Transverse colon (tissue), 4 donors: ENCODE results near the gene LAMC2. TPM values are rescaled to one million over a fixed set of nuclear protein-coding genes. Genes with fewer than 3 reads are reported as not detected.
"Not testable (repeated sequence)": the region's sequence is repeated elsewhere in the genome, so short reads cannot be mapped to it uniquely, and the experiment has no call there.

Experiments
- DNase-seq: peaks from one replicate; pipeline ENCODE4 v3.0.0-alpha.2; 2019
- H3K27ac ChIP-seq, 4 donors: fragments of 200-600 bp; sonication (generic); 2 replicates each; pipeline ENCODE4 v1.5.1; 2016 to 2018; ENCODE audit warnings: inconsistent platforms in 4 of 4
- H3K27me3 ChIP-seq: fragments of 200-600 bp; sonication (generic); 2 replicates; pipeline ENCODE4 v1.5.1; 2017; ENCODE audit warnings: inconsistent platforms
- H3K36me3 ChIP-seq, 4 donors: fragments of 200-600 bp; sonication (generic); 2 replicates each; pipeline ENCODE4 v1.5.1; 2017 to 2019; ENCODE audit warnings: inconsistent platforms in 4 of 4
- H3K4me1 ChIP-seq, 4 donors: fragments of 200-600 bp; sonication (generic); 2 replicates each; pipeline ENCODE4 v1.5.1; 2017 to 2020; ENCODE audit warnings: inconsistent platforms in 4 of 4
- H3K4me3 ChIP-seq, 4 donors: fragments of 200-600 bp; sonication (generic); 1 replicate in 1 of 4; 2 replicates in 3 of 4; pipeline versions ENCODE4 v1.5.1 to v1.6.1; 2017 to 2019; ENCODE audit warnings: inconsistent platforms in 4 of 4
- H3K9me3 ChIP-seq, 2 donors: fragments of 200-600 bp; sonication (generic); 2 replicates each; pipeline ENCODE4 v1.5.1; 2017 to 2019; ENCODE audit warnings: inconsistent platforms in 2 of 2
- CTCF ChIP-seq, 5 experiments: fragments of 200-600 bp in 3 of 5; fragments of 450-650 bp in 2 of 5; sonication (generic) in 3 of 5; IDR thresholded peaks; 1 replicate in 2 of 5; 2 replicates in 3 of 5; pipeline ENCODE4 v1.5.1; 2016 to 2017; ENCODE audit warnings: antibody characterized with exemption in 5 of 5, inconsistent platforms in 3 of 5, mild to moderate bottlenecking in 2 of 5, moderate library complexity in 1 of 5
- EP300 ChIP-seq: sonication (generic); formaldehyde crosslinking; IDR thresholded peaks from one replicate; pipeline ENCODE4 v1.6.1; 2017; ENCODE audit warnings: antibody characterized with exemption, low read depth
- POLR2A ChIP-seq: fragments of 450-650 bp; IDR thresholded peaks from one replicate; pipeline ENCODE4 v1.6.1; 2016; ENCODE audit warnings: antibody characterized with exemption, mild to moderate bottlenecking, moderate library complexity
- POLR2AphosphoS5 ChIP-seq, 3 donors: sonication (generic); formaldehyde crosslinking; IDR thresholded peaks; one replicate each; pipeline ENCODE4 v1.6.1; 2016; ENCODE audit warnings: antibody characterized with exemption in 3 of 3
- WGBS, 2 donors: methylation state at CpG; one replicate each; pipeline ENCODE4 v1.1.5; 2018; ENCODE audit warnings: low coverage in 1 of 2; 5-methylcytosine and 5-hydroxymethylcytosine counted together
- in situ Hi-C, 4 donors: fragments of 200-750 bp; cut with MboI; loops; one replicate each; pipeline versions ENCODE4 v1.15.0 to v1.15.1; 2017; ENCODE audit warnings: low sequenced_read_pairs in 3 of 4, low pct_ligation_motif_present in 1 of 4, low pct_unique_long_range_greater_than_20kb in 1 of 4
- intact Hi-C: fragments of 100-400 bp; cut with DNase I; formaldehyde crosslinking; loops from one replicate; pipeline ENCODE4 v1.15.1; 2023; ENCODE audit warnings: low total_unique reads
- total RNA-seq, 4 donors: library from RNA; depleted of rRNA; stranded (reverse); fragments of >200 nt; gene quantifications; one replicate each; pipeline ENCODE4 v1.1.0, GENCODE V29; 2016

LAMC2 gene
- total RNA-seq, 4 donors from 2014 or later = 9.7 to 25.9 (median 16.1) TPM

GRCh38 chr1:183273300-183273699 lies 87.2 kb downstream of the LAMC2 start:
- no peak overlapping the region for H3K4me3 ChIP-seq
- DNase-seq = no peak
- no peaks in the 10 kb centered on the region for H3K9me3 ChIP-seq
- TF ChIP-seq POLR2AphosphoS5 (IDR thresholded peaks at IDR 0.05) (no peak), EP300 (no peak), POLR2A (no peak), CTCF (IDR thresholded peaks at IDR 0.05) (no peak)
- H3K4me1 ChIP-seq = no peaks in the 10 kb centered on the region
- no peak overlapping the region for H3K27ac ChIP-seq
- in situ Hi-C loops = loop anchor here in 1 of 4 donors (10.0 kb wide), 1 partner anchor 352 kb away; no protein-coding TSS in a partner anchor
- no peaks in the 10 kb centered on the region for H3K36me3 ChIP-seq
- H3K27me3 ChIP-seq = no peaks in the 10 kb centered on the region
- WGBS, 2 donors = 76 to 86% methylated on average over 4 to 5 of the region's 5 CpGs
- intact Hi-C loops = no loop called here

GRCh38 chr1:183273984-183274383 lies 87.9 kb downstream of the LAMC2 start:
- H3K4me1 ChIP-seq, DNase-seq, H3K4me3 ChIP-seq, H3K27me3 ChIP-seq, H3K27ac ChIP-seq, H3K9me3 ChIP-seq, intact Hi-C loops, H3K36me3 ChIP-seq: not testable (repeated sequence)
- in situ Hi-C loops = loop anchor here in 1 of 4 donors (10.0 kb wide), 1 partner anchor 351 kb away; no protein-coding TSS in a partner anchor
- 92 to 100% methylated on average over 2 to 4 of the region's 4 CpGs for WGBS, 2 donors

GRCh38 chr1:183274836-183275235 lies 88.8 kb downstream of the LAMC2 start:
- no peaks in the 10 kb centered on the region for H3K36me3 ChIP-seq
- H3K27ac ChIP-seq = no peak overlapping the region
- H3K4me3 ChIP-seq = no peak overlapping the region
- no peak for DNase-seq
- intact Hi-C loops (no loop called here), in situ Hi-C loops (loop anchor here in 1 of 4 donors (10.0 to 25.0 kb wide), 2 partner anchors 262 to 350 kb away; no protein-coding TSS in a partner anchor)
- no peaks in the 10 kb centered on the region for H3K27me3 ChIP-seq
- no peaks in the 10 kb centered on the region for H3K9me3 ChIP-seq
- 78% methylated on average over 2 to 3 of the region's 3 CpGs for WGBS, 2 donors
- H3K4me1 ChIP-seq = peaks cover 0 to 11% (median 2%) of the 10 kb centered on the region in 4 donors
- TF ChIP-seq POLR2A (no peak), POLR2AphosphoS5 (IDR thresholded peaks at IDR 0.05) (no peak), CTCF (IDR thresholded peaks at IDR 0.05) (no peak), EP300 (no peak)

- Histone ChIP-seq H3K27me3 (no peaks in the 10 kb centered on the region), H3K9me3 (no peaks in the 10 kb centered on the region), H3K27ac (no peak overlapping the region), H3K36me3 (no peaks in the 10 kb centered on the region), H3K4me3 (no peak overlapping the region), H3K4me1 (peaks cover 0 to 11% (median 2%) of the 10 kb centered on the region in 4 donors)
- DNase-seq = no peak
- WGBS, 2 donors = 80 to 83% methylated on average over 2 to 3 of the region's 3 CpGs
- in situ Hi-C loops = loop anchor here in 1 of 4 donors (10.0 to 25.0 kb wide), 2 partner anchors 262 to 349 kb away; no protein-coding TSS in a partner anchor
- intact Hi-C loops = no loop called here
- no peak for TF ChIP-seq POLR2A
- no peak for TF ChIP-seq EP300
- TF ChIP-seq CTCF (IDR thresholded peaks at IDR 0.05) = no peak
- TF ChIP-seq POLR2AphosphoS5 (IDR thresholded peaks at IDR 0.05) = no peak
Observed at GRCh38 chr1:183275322-183275721, 89.3 kb downstream of the LAMC2 start.
